Renal cortex interstitium (tissue), 11 donors: ENCODE data around the gene POLR2C. TPM values are rescaled to one million over a fixed set of nuclear protein-coding genes. Genes with fewer than 3 reads are reported as not detected.
"Not testable (repeated sequence)": the region's sequence is repeated elsewhere in the genome, so short reads cannot be mapped to it uniquely, and the experiment has no call there.

Source experiments
- DNase-seq, 11 donors: peaks; one replicate each; pipeline ENCODE4 v3.0.0-alpha.2; 2013; ENCODE audit warnings: low read depth in 9 of 11, low spot score in 4 of 11; ENCODE audit errors: extremely low read depth in 1 of 11
- polyA plus RNA-seq, 3 donors: library from polyadenylated mRNA; unstranded; fragments of 120-200 nt; gene quantifications; one replicate each; pipeline ENCODE4 v1.2.1, GENCODE V29; 2013; ENCODE audit not compliant: insufficient read length in 3 of 3

The POLR2C gene
- polyA plus RNA-seq, 3 donors = 79.9 to 89.8 (median 88.4) TPM

GRCh38 chr16:57485916-57486857, 23.7 kb downstream of the POLR2C start, which contains the start of gene DOK4:
Gene DOK4, minus strand, starts transcription at chr16:57486493. Its CDS starts 6,986 bp downstream, at chr16:57479507.
- DNase-seq = peak in 3 of 11 donors; percentile 65 to 70 (median 67)

GRCh38 chr16:57486858-57487834, 24.7 kb downstream of the POLR2C start:
- no peak for DNase-seq

- no peak for DNase-seq
These were observed 26.8 kb downstream of the POLR2C start for GRCh38 chr16:57489229-57489628.

GRCh38 chr16:57493767-57494166, 31.3 kb downstream of the POLR2C start:
- DNase-seq = no peak

- no peak for DNase-seq
These were observed 34.6 kb downstream of the POLR2C start for GRCh38 chr16:57497121-57497520.

- DNase-seq = no peak
These were observed 35.6 kb downstream of the POLR2C start for GRCh38 chr16:57498031-57498430.

- DNase-seq = not testable (repeated sequence)
These were observed 37.5 kb downstream of the POLR2C start for GRCh38 chr16:57499941-57500340.

GRCh38 chr16:57500578-57501111, 38.2 kb downstream of the POLR2C start:
- no peak for DNase-seq

GRCh38 chr16:57501492-57501891, 39.0 kb downstream of the POLR2C start:
- no peak for DNase-seq

- DNase-seq = no peak
These were observed 39.7 kb downstream of the POLR2C start for GRCh38 chr16:57502048-57502775.

- no peak for DNase-seq
These were observed 40.9 kb downstream of the POLR2C start for GRCh38 chr16:57503366-57503765.

GRCh38 chr16:57504001-57504400, 41.5 kb downstream of the POLR2C start:
- DNase-seq = no peak

- DNase-seq = no peak
These were observed 42.0 kb downstream of the POLR2C start for GRCh38 chr16:57504491-57504890.

- DNase-seq = no peak
These were observed 42.7 kb downstream of the POLR2C start for GRCh38 chr16:57505169-57505568.

GRCh38 chr16:57507136-57508034, 44.9 kb downstream of the POLR2C start:
- DNase-seq = no peak

GRCh38 chr16:57508035-57508425, 45.6 kb downstream of the POLR2C start:
- DNase-seq = no peak

GRCh38 chr16:57509231-57509923, 46.9 kb downstream of the POLR2C start:
- DNase-seq = no peak
